K562 (cell line): ENCODE measurements around the gene PPM1F. TPM values are rescaled to one million over a fixed set of nuclear protein-coding genes. Genes with fewer than 3 reads are reported as not detected.

Experiments
- ATAC-seq: fragments of 200-7000 bp; cut with Tn5 transposase; 3 replicates; pipeline ENCODE4 v1.9.1; 2020; ENCODE audit warnings: moderate library complexity
- BruUV-seq: library from RNA; stranded (reverse); fragments of 400-500 nt; replicated peaks from 2 replicates; lab custom pipeline; 2021; lab: Mats Ljungman, UMichigan
- CTCF ChIA-PET: fragments of 300-600 bp; formaldehyde crosslinking; extraction: SDS; loops from one replicate; lab custom pipeline; 2021; ENCODE audit warnings: low intra/inter-chr PET ratio; lab: Yijun Ruan, JAX
- POLR2A ChIA-PET: fragments of 300-600, 350-650 bp; sonication (Branson Sonifier 250); formaldehyde crosslinking; extraction: SDS; loops from one replicate; lab custom pipeline; 2021; ENCODE audit warnings: antibody characterized with exemption, inconsistent platforms; lab: Yijun Ruan, JAX
- DNase-seq, 4 experiments: peaks; one replicate each; pipeline versions ENCODE4 v3.0.0 to v3.0.0-alpha.2; 2011 to 2018; ENCODE audit warnings: low spot score in 3 of 4, mixed read lengths in 3 of 4; ENCODE audit errors: extremely low read depth in 1 of 4
- FAIRE-seq: peaks from 2 replicates; lab custom pipeline; 2011; peaks lifted over from hg19 to GRCh38; lab: Jason Lieb, UNC
- H2AFZ ChIP-seq: 2 replicates; pipeline ENCODE4 v1.6.0; 2011; ENCODE audit warnings: low read depth, low read length, control low read depth, inconsistent platforms
- H3K27ac ChIP-seq: fragments of 200-600 bp; 3 replicates; pipeline ENCODE4 v1.8.0; 2011; ENCODE audit warnings: low read depth, mild to moderate bottlenecking, control low read depth, inconsistent platforms, low read length, moderate library complexity, mixed read lengths; ENCODE audit errors: extremely low read depth
- H3K27me3 ChIP-seq, 2 experiments: fragments of 300-600 bp in 1 of 2; 2 replicates in 1 of 2; 3 replicates in 1 of 2; pipeline versions ENCODE4 v1.6.0 to v1.8.0; 2011; ENCODE audit warnings: inconsistent platforms in 2 of 2, low read length in 2 of 2, mild to moderate bottlenecking in 1 of 2, mixed read lengths in 1 of 2, moderate library complexity in 1 of 2; ENCODE audit not compliant: control insufficient read depth in 2 of 2, insufficient read depth in 2 of 2
- H3K36me3 ChIP-seq: fragments of 300-600 bp; 3 replicates; pipeline ENCODE4 v1.8.0; 2011; ENCODE audit warnings: mild to moderate bottlenecking, low read length, inconsistent platforms; ENCODE audit not compliant: control insufficient read depth, insufficient read depth
- H3K4me1 ChIP-seq, 2 experiments: fragments of 200-600 bp in 1 of 2; replicated peaks in 1 of 2; 2 replicates in 1 of 2; 3 replicates in 1 of 2; pipeline versions ENCODE4 v1.5.1 to v1.8.0; 2011; ENCODE audit warnings: inconsistent platforms in 2 of 2, low read length in 2 of 2, mild to moderate bottlenecking in 1 of 2, mixed read lengths in 1 of 2, moderate library complexity in 1 of 2; ENCODE audit not compliant: control insufficient read depth in 2 of 2, insufficient read depth in 2 of 2
- H3K4me2 ChIP-seq: 2 replicates; pipeline ENCODE4 v1.6.1; 2011; ENCODE audit warnings: low read length, control low read depth, inconsistent platforms, mixed read lengths; ENCODE audit not compliant: insufficient read depth
- H3K4me3 ChIP-seq: fragments of 200-600 bp; sonication (generic), shearing (Covaris generic); 2 replicates; pipeline ENCODE4 v1.5.1; 2016; ENCODE audit warnings: control low read depth, inconsistent platforms
- H3K79me2 ChIP-seq: fragments of 200-600 bp; 3 replicates; pipeline ENCODE4 v1.8.0; 2011; ENCODE audit warnings: low read length, inconsistent platforms; ENCODE audit not compliant: control insufficient read depth, insufficient read depth
- H3K9ac ChIP-seq, 2 experiments: 2 replicates each; pipeline versions ENCODE4 v1.6.0 to v1.6.1; 2011; ENCODE audit warnings: low read depth in 2 of 2, low read length in 2 of 2, control low read depth in 1 of 2, inconsistent platforms in 1 of 2, mild to moderate bottlenecking in 1 of 2, mixed read lengths in 1 of 2; ENCODE audit not compliant: insufficient read depth in 1 of 2
- H3K9me1 ChIP-seq: one replicate; pipeline ENCODE4 v1.6.0; 2011; ENCODE audit warnings: inconsistent platforms, mild to moderate bottlenecking, low read length, moderate library complexity; ENCODE audit not compliant: control insufficient read depth, insufficient read depth
- H3K9me3 ChIP-seq: replicated peaks from 2 replicates; pipeline ENCODE4 v1.5.1; 2011; ENCODE audit warnings: low read depth, low read length, inconsistent platforms; ENCODE audit not compliant: control insufficient read depth, insufficient read depth
- H4K20me1 ChIP-seq: replicated peaks from 2 replicates; pipeline ENCODE4 v1.6.1; 2011; ENCODE audit warnings: low read length, inconsistent platforms, mixed read lengths; ENCODE audit not compliant: control insufficient read depth, insufficient read depth
- AFF4 ChIP-seq: sonication (generic); formaldehyde crosslinking; IDR thresholded peaks from 2 replicates; pipeline ENCODE4 v1.8.0; 2023; ENCODE audit warnings: mild to moderate bottlenecking, missing genetic modification reagents
- ELK3 ChIP-seq: fragments of 450-650 bp; formaldehyde crosslinking; IDR thresholded peaks from 2 replicates; pipeline ENCODE4 v1.4.0; 2020; ENCODE audit warnings: mild to moderate bottlenecking
- KDM1A ChIP-seq, 2 experiments: fragments of 450-650 bp; IDR thresholded peaks; 2 replicates each; pipeline ENCODE4 v1.6.1; 2016; ENCODE audit warnings: mild to moderate bottlenecking in 2 of 2
- MEF2A ChIP-seq: IDR thresholded peaks from 2 replicates; pipeline ENCODE4 v1.6.1; 2011; ENCODE audit warnings: low read depth, mild to moderate bottlenecking, low read length, moderate library complexity; ENCODE audit not compliant: control insufficient read depth
- POLR2A ChIP-seq: fragments of 450-650 bp; conservative IDR thresholded peaks from 2 replicates; pipeline ENCODE4 v1.6.1; 2016
- STAT5A ChIP-seq: IDR thresholded peaks from 2 replicates; pipeline ENCODE4 v1.6.1; 2012; ENCODE audit warnings: low read length, inconsistent platforms, borderline replicate concordance
- TEAD4 ChIP-seq, 2 experiments: sonication (generic) in 1 of 2; formaldehyde crosslinking in 1 of 2; IDR thresholded peaks; 2 replicates each; pipeline versions ENCODE4 v1.6.1 to v1.8.0; 2012 to 2022; ENCODE audit warnings: borderline replicate concordance in 1 of 2, inconsistent platforms in 1 of 2, low read length in 1 of 2, mild to moderate bottlenecking in 1 of 2, missing genetic modification reagents in 1 of 2
- WHSC1 ChIP-seq: IDR thresholded peaks from one replicate; pipeline ENCODE4 v1.6.1; 2012; ENCODE audit warnings: low read length, control low read depth, inconsistent platforms
- ZBTB8A ChIP-seq: fragments of 450-650 bp; IDR thresholded peaks from 2 replicates; pipeline ENCODE4 v1.6.1; 2018; ENCODE audit warnings: mild to moderate bottlenecking, moderate library complexity; ENCODE audit not compliant: partially characterized antibody
- ZFP1 ChIP-seq: fragments of 450-650 bp; formaldehyde crosslinking; IDR thresholded peaks from 2 replicates; pipeline ENCODE4 v1.4.0; 2020; ENCODE audit warnings: mild to moderate bottlenecking, mixed read lengths
- ZNF197 ChIP-seq: fragments of 200-800 bp; sonication (Bioruptor generic); IDR thresholded peaks from 2 replicates; pipeline ENCODE4 v1.6.1; 2016; ENCODE audit warnings: low read depth, missing genetic modification characterization, missing compliant biosample characterization
- ZNF586 ChIP-seq: fragments of 450-650 bp; formaldehyde crosslinking; conservative IDR thresholded peaks from 2 replicates; pipeline ENCODE4 v1.4.0; 2020; ENCODE audit warnings: mild to moderate bottlenecking, moderate library complexity
- ZNF740 ChIP-seq, 3 experiments: fragments of 200-800 bp in 1 of 3; sonication (Bioruptor generic) in 1 of 3; sonication (generic) in 1 of 3; formaldehyde crosslinking in 1 of 3; IDR thresholded peaks; 2 replicates each; pipeline versions ENCODE4 v1.6.1 to v1.8.0; 2016 to 2022; ENCODE audit warnings: mild to moderate bottlenecking in 2 of 3, missing compliant biosample characterization in 2 of 3, missing genetic modification characterization in 2 of 3, missing genetic modification reagents in 1 of 3
- ZNF778 ChIP-seq: fragments of 450-650 bp; formaldehyde crosslinking; IDR thresholded peaks from 2 replicates; pipeline ENCODE4 v1.4.0; 2020; ENCODE audit warnings: mild to moderate bottlenecking, moderate library complexity
- ZSCAN29 ChIP-seq: fragments of 450-650 bp; IDR thresholded peaks from 2 replicates; pipeline ENCODE4 v1.6.1; 2017
- WGBS: fragments of 100-300 bp; shearing (Covaris generic); methylation state at CpG from one replicate; pipeline ENCODE4 v1.1.6; 2016; ENCODE audit warnings: low coverage, mixed read lengths; ENCODE audit not compliant: insufficient coverage; ENCODE audit errors: missing lambda C conversion rate; 5-methylcytosine and 5-hydroxymethylcytosine counted together
- in situ Hi-C: fragments of 300-500 bp; cut with MboI; formaldehyde crosslinking; loops from 4 replicates; pipeline ENCODE4 v1.15.0; 2018; ENCODE audit warnings: inconsistent platforms, mixed read lengths
- intact Hi-C: fragments of 100-400 bp; cut with micrococcal nuclease; formaldehyde crosslinking; loops from 2 replicates; pipeline ENCODE4 v1.14.2; 2022
- polyA plus RNA-seq, 8 experiments: library from polyadenylated mRNA; depleted of rRNA in 4 of 8; stranded (reverse) in 5 of 8; unstranded in 3 of 8; fragments of >200 nt; fragmentation: Nextera tagmentation in 2 of 8; fragmentation: Illumina TruSeq in 1 of 8; extraction: Ambion mirVana in 2 of 8; extraction: Trizol in 1 of 8; gene quantifications; 2 replicates each; pipeline versions ENCODE4 v1.2.1 to v1.2.3, GENCODE V29; 2011 to 2014; ENCODE audit warnings: inconsistent platforms in 1 of 8, missing spikeins in 1 of 8
- total RNA-seq, 7 experiments: library from RNA; depleted of rRNA in 6 of 7; stranded (reverse); fragments of >200 nt in 6 of 7; fragmentation: Illumina TruSeq in 2 of 7; extraction: Trizol in 2 of 7; gene quantifications; 2 replicates each; pipeline versions ENCODE4 v1.2.1 to v1.2.3, GENCODE V29; 2011 to 2021; ENCODE audit warnings: low replicate concordance in 1 of 7

Gene PPM1F
- total and polyA plus RNA-seq, 9 of the 15 experiments (the other 6 are each of a cell fraction or from before 2014, with no cell fraction given), result 2.1 to 159 (median 64.0) TPM

- H2AFZ ChIP-seq, result no peak overlapping the region
- BruUV-seq, result TSS peak; percentile 24
- ChIA-PET CTCF (interaction anchor here (0.9 kb wide), 1 partner anchor 245 kb away, joined by 3 read pairs; no protein-coding TSS in a partner anchor), POLR2A (interaction anchor here (0.6 to 15.7 kb wide), 12 partner anchors 11 to 248 kb away, joined by 3 to 382 read pairs (median 4); partner anchors contain the start of genes PPM1F and TOP3B)
- H3K36me3 ChIP-seq, result peaks cover 54% of the 10 kb centered on the region
- H3K4me3 ChIP-seq, result no peak overlapping the region
- WGBS, result 81% methylated on average over 22 of the region's 22 CpGs
- ATAC-seq (no peak), FAIRE-seq (no peak), DNase-seq (no peak)
- H4K20me1 ChIP-seq, result peaks cover 37% of the 10 kb centered on the region
- no peaks in the 10 kb centered on the region for H3K27me3 ChIP-seq
- intact Hi-C loops (no loop called here), in situ Hi-C loops (no loop called here)
- peaks cover 0 to 38% of the 10 kb centered on the region in 2 experiments; a peak in 2 of 5 replicates for H3K4me1 ChIP-seq
- peak overlapping the region in 1 of 2 experiments; percentile 29; a peak in 2 of 4 replicates for H3K9ac ChIP-seq
- H3K9me1 ChIP-seq, result peaks cover 9% of the 10 kb centered on the region
- H3K4me2 ChIP-seq, result no peak overlapping the region
- H3K27ac ChIP-seq, result no peak overlapping the region
- H3K9me3 ChIP-seq, result no peaks in the 10 kb centered on the region
- H3K79me2 ChIP-seq, result no peaks in the 10 kb centered on the region
- TF ChIP-seq ELK3 (no peak), MEF2A (no peak), STAT5A (no peak), KDM1A (IDR thresholded peaks at IDR 0.05) (no peak), AFF4 (CRISPR knock-in tag) (no peak), ZBTB8A (no peak), ZFP1 (CRISPR knock-in tag) (no peak), ZNF778 (CRISPR knock-in tag) (no peak), POLR2A (peak; percentile 55), ZNF197 (CRISPR knock-in tag) (no peak), ZNF586 (0 out of 2 replicates have a peak, but pooled peaks have one; percentile 6), TEAD4 (IDR thresholded peaks at IDR 0.05; ENCODE audit: low read length) (no peak), TEAD4 (CRISPR knock-in tag; IDR thresholded peaks at IDR 0.05; ENCODE audit: borderline replicate concordance) (peak; percentile 64; the same call in 1 of the 2 replicates), ZSCAN29 (no peak), WHSC1 (no peak), ZNF740 (CRISPR knock-in tag; IDR thresholded peaks at IDR 0.05) (no peak), ZNF740 (tag; IDR thresholded peaks at IDR 0.05) (no peak)
Measured at GRCh38 chr22:21958360-21959273, 6.0 kb upstream of the PPM1F start.
